Fibroblast of pulmonary artery (primary cell): Measurements from ENCODE around the gene DLGAP1.
"Not testable (repeated sequence)": the region's sequence is repeated elsewhere in the genome, so short reads cannot be mapped to it uniquely, and the experiment has no call there.

ENCODE experiments used
- DNase-seq: peaks from one replicate; pipeline ENCODE4 v3.0.0-alpha.2; 2010; ENCODE audit warnings: low read depth
- H3K4me3 ChIP-seq: replicated peaks from 2 replicates; pipeline ENCODE4 v1.5.1; 2011; ENCODE audit warnings: low read depth, mild to moderate bottlenecking, control low read depth, low read length, moderate library complexity
- TF ChIP-seq, protein P1 (sequence below): IDR thresholded peaks from 2 replicates; pipeline ENCODE4 v1.5.1; 2011; ENCODE audit warnings: mild to moderate bottlenecking, control low read depth, low read length, inconsistent platforms; ENCODE audit errors: missing control alignments

The DLGAP1 gene

DNA sequence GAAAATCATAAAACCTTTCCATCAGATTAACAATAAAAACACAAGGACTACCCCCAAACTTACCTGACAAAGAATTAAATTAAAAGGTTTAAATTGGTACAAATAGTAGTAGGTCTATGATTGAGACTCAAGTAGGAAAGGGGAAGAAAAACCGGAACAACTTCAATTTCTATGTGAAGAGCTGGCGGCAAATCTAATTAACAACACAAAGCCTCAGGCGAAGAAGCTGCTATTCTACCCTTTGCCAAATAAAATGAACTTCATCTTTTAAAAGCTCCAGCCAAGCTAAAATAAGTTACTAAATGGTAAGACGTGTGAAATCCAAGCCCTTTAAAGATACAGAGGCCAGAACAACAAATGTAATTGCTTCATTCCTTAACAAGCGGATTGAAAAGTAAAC is 146.5 kb downstream of the DLGAP1 start:
- TF ChIP-seq, protein P1, sequence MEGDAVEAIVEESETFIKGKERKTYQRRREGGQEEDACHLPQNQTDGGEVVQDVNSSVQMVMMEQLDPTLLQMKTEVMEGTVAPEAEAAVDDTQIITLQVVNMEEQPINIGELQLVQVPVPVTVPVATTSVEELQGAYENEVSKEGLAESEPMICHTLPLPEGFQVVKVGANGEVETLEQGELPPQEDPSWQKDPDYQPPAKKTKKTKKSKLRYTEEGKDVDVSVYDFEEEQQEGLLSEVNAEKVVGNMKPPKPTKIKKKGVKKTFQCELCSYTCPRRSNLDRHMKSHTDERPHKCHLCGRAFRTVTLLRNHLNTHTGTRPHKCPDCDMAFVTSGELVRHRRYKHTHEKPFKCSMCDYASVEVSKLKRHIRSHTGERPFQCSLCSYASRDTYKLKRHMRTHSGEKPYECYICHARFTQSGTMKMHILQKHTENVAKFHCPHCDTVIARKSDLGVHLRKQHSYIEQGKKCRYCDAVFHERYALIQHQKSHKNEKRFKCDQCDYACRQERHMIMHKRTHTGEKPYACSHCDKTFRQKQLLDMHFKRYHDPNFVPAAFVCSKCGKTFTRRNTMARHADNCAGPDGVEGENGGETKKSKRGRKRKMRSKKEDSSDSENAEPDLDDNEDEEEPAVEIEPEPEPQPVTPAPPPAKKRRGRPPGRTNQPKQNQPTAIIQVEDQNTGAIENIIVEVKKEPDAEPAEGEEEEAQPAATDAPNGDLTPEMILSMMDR: no peak
- H3K4me3 ChIP-seq: no peak overlapping the region
- no peak for DNase-seq

DNA sequence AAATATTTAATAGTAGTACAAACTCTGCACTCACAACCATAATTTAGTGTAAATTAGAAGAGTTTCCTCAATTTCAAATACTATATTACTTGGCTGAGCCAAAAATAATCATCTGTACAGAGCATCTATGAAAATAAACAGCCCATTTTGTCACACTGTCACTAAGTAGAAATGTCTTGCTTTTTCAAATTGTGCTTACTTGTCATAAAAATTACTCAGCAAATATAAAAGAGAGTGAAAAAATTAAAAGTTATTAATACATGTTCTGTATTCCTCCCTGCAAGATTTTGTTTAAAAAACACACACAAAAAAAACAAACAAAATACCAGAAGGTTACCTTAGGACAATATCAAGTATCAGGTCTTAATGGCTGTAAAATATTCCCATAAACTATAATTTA is 155.7 kb downstream of the DLGAP1 start:
- TF ChIP-seq, protein P1: no peak
- DNase-seq: no peak
- H3K4me3 ChIP-seq: no peak overlapping the region

DNA sequence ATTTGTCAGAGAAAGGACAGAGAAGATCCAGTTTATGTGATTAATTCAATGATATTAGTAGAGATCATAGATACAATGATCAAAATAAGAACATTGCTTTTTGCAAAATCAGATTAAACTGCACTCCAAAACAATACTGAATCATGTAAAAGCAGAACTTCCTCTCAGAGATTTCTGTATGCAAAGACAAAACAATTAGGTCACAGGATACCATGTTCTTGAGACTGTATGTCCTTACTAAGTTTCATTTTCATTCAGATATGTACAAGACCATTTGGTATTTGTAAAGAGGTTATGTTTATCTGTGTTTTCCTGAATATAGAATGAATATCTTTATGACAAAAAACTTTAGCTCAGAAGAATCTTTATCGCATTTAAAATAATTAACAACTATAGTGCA is 161.8 kb downstream of the DLGAP1 start:
- no peak overlapping the region for H3K4me3 ChIP-seq
- TF ChIP-seq, protein P1: no peak

DNA sequence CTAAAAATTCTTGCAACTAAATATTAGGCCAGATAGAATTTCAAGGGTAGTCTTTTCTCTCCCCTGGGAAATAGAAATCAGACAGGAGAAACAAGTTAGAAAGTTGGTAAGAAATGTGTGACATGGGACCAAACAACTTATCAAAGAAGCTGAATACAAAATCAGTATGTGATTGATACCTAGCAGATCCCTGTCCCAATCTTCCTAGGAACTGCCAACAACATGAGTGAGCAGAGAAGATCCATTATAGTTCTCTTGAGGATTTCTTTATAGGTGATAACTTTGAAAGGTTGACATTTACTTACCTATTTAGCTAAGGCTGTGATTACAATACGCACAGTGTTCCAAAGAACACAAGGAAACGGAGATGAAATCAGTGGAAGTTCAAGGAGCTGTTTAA is 162.4 kb downstream of the DLGAP1 start:
- H3K4me3 ChIP-seq: no peak overlapping the region
- TF ChIP-seq, protein P1: no peak
- DNase-seq: no peak

More for the DNA sequence above, 161.8 kb downstream of the DLGAP1 start:
- no peak for DNase-seq

DNA sequence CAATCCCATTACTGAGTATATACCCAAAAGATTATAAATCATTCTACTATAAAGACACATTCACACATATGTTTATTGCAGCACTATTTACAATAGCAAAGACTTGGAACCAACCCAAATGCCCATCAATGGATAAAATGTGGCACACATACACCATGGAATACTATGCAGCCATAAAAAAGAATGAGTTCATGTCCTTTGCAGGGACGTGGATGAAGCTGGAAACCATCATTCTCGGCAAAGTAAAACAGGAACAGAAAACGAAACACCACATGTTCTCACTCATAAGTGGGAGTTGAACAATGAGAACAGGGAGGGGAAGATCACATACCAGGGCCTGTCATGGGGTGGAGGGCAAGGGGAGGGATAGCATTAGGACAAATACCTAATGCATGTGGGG is 167.8 kb downstream of the DLGAP1 start:
- DNase-seq, H3K4me3 ChIP-seq: not testable (repeated sequence)

DNA sequence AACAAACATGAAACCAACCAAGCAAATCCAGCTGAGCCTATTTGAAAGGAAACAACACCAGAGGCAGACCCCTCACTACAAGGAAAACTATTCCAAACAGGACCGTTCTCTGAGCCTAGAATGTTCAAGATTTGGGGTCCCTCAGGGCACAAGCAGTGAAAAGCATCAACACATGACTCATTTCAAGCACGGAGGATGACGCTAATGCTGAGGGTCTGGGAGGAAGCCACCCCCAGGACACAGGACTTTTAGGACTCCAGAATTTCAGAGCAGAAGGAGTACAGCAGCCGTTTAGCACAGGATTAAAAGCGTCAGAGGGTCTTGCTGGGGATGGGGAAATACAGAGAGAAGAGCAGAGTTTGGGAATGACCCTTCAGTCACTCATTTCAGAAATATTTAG is 168.9 kb downstream of the DLGAP1 start:
- TF ChIP-seq, protein P1: no peak
- no peak overlapping the region for H3K4me3 ChIP-seq
- DNase-seq: no peak

DNA sequence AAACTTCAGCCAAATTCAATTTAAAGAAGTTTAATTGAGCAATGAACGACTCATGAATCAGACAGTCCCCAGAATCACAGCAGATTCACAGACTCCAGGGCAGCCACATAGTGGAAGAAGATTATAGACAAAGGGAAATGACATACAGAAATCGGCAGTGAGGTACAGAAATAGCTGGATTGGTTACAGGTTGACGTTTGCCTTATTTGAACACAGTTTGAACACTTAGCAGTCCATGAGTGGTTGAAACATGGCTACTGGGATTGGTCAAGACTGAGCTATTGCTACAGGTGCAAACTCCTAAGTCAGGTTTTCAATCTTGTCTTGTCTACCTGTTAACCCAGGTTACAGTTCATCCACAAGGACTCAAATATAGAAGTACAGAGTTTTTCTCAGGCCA is 169.6 kb downstream of the DLGAP1 start:
- H3K4me3 ChIP-seq: no peak overlapping the region
- no peak for DNase-seq
- TF ChIP-seq, protein P1: no peak

DNA sequence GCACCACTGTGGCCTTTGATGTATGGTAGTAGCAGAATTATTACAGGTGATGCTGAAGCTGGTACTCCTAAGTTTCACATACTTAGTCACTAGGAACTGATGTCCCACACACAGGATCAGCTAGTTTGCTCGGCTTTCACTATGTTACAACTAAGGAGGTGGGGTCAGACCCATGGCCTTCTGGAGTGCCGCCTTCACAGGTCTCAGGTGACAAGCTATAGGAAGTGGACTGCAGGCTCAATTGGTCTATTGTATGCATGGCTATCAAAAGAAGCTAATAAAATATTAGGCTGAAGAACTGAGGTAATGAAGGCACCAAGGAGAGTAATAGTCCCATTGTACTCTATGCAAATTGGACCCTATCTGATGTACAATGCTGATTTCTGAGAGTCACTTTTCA is 170.6 kb downstream of the DLGAP1 start:
- TF ChIP-seq, protein P1: no peak
- no peak for DNase-seq

More for the DNA sequence above, 170.6 kb downstream of the DLGAP1 start:
- no peak overlapping the region for H3K4me3 ChIP-seq
